ENCODE measurements around the gene MYRIP.

MYRIP gene

DNA sequence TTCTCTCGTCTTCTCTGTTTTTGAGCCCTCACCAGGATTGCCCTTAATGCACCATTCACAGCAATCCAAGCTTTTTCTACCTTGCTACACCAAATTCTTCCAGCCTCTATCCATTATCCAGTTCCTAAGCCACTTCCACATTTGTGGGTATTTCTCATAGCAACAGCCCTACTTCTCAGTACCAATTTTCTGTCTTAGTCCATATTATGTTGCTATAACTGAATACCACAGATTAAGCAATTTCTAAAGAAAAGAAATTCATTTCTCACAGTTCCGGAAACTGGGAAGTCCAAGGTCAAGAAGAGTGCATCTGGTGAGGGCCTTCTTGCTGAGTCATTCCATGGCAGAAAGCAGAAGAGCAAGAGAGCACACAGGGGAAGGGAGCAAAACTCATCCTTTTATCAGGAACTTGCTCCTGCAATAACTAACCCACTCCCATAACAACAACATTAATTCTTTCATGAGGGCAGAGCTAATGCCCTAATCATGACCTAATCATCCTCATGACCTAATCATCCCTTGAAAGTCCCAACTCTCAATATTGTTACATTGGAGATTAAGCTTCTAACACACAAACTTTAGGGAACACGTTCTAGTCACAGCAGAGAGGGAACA is 490.4 kb downstream of the MYRIP start:
- no peak for DNase-seq

DNA sequence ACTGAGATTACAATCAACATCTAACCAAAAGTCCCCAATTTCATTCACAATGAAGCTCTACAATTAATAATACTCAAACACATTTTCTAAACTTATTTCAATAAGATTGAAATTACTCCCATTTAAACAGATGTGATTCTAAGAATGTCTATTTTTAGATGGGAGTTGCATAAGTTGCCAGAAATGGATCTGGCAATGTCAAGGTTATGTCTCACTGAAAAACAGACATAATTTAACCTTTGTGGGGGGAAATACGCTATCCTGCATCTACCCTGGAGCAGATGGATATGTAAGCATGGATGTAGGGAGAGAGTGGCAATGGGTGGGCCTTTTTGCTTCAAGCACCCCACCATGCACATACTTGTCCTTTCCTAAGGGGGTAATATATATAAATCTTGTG is 493.4 kb downstream of the MYRIP start:
- DNase-seq = no peak

- DNase-seq = no peak
Measured at GRCh38 chr3:40304352-40304751, 494.9 kb downstream of the MYRIP start.

GRCh38 chr3:40306336-40306735 is 496.9 kb downstream of the MYRIP start:
- no peak for DNase-seq

- no peak for DNase-seq
Measured at GRCh38 chr3:40307176-40307575, 497.8 kb downstream of the MYRIP start.

- no peak for DNase-seq
Measured at GRCh38 chr3:40308725-40309417, 499.5 kb downstream of the MYRIP start.

DNA sequence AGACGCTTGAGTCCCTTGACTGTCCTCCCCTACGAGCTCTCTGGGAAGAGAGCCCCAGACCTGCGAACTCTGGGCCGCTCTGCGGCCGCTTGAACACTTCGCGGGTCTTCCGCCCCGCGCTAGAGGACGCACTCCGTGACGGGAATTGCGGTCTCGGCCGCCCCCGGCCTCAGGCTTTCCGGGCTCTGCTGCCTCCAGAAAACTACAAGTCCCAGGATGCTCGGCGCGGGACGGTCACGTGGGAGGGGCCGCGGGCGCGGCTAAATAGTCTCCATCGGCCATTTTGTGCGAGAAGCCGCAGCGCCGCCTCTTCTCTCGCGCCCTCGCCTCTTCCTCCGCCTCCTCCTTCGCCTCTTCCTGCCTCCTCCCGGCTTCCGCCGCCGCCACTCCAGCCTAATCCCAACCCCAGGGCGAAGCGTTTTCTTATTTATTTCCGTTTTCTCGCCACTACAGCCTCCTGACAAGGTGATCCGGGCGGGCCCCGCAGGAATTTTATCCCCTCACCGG is 500.1 kb downstream of the MYRIP start, which contains the start of gene EIF1B:
Gene EIF1B, plus strand, starts transcription at position 290 of the 507 bp plus-strand sequence. CDS start 235 bp downstream, outside the sequence.
- peak; percentile 91 for DNase-seq

Measured in SHP77 treated with DMSO at 0.1 percent for 48 hours (cell line).